Activated CD4-positive, alpha-beta T cell treated with anti-CD3 and anti-CD28 coated beads, Interleukin-2, amount 10 ng/mL, durations not matched to agents 24 days and 14 days (primary cell): ENCODE measurements around the gene PRUNE2. TPM values are rescaled to one million over a fixed set of nuclear protein-coding genes. Genes with fewer than 3 reads are reported as not detected.

ENCODE experiments used
- DNase-seq: peaks from one replicate; pipeline ENCODE4 v3.0.0; 2022
- H3K27ac Mint-ChIP-seq: one replicate; pipeline ENCODE4 v1.8.0; 2022; ENCODE audit warnings: mild to moderate bottlenecking, mixed read lengths
- H3K27me3 Mint-ChIP-seq: one replicate; pipeline ENCODE4 v1.8.0; 2022; ENCODE audit warnings: mixed read lengths
- H3K36me3 Mint-ChIP-seq: one replicate; pipeline ENCODE4 v1.8.0; 2022; ENCODE audit warnings: low read depth, mild to moderate bottlenecking, mixed read lengths
- H3K4me1 Mint-ChIP-seq: one replicate; pipeline ENCODE4 v1.8.0; 2021; ENCODE audit warnings: mixed read lengths
- H3K4me3 Mint-ChIP-seq: one replicate; pipeline ENCODE4 v1.8.0; 2022; ENCODE audit warnings: mild to moderate bottlenecking, moderate library complexity, mixed read lengths
- H3K9me3 Mint-ChIP-seq: one replicate; pipeline ENCODE4 v1.8.0; 2021; ENCODE audit warnings: mixed read lengths
- intact Hi-C: fragments of 100-400 bp; cut with micrococcal nuclease; formaldehyde crosslinking; loops from one replicate; pipeline ENCODE4 v1.15.1; 2023
- total RNA-seq: library from RNA; stranded (reverse); gene quantifications from 2 replicates; pipeline ENCODE4 v1.2.3, GENCODE V29; 2022

PRUNE2 gene
- total RNA-seq, 1 donor from 2014 or later = 0.40 TPM

DNA sequence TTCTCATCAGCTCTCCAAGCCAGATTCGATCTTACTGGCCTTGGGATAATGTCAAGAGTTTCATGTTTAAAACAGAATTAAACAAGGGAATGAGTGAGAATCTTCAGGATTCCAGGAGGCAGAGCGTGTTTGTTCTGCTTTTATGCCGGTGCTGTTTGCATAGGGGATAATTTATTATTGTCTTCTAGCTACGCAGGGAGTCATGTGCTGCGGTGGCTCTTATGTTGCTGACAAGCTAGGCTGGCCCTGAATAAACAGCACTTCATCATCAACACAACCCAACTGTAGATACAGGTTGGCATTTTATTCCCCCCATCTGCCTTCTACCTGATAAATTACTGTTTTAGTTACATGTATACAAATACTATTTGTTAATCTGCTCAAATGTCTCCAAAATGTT is 188.7 kb downstream of the PRUNE2 start:
- Mint-ChIP-seq H3K4me1 (no peaks in the 10 kb centered on the region), H3K27me3 (peaks cover 17% of the 10 kb centered on the region), H3K4me3 (no peak overlapping the region), H3K36me3 (no peaks in the 10 kb centered on the region), H3K9me3 (no peaks in the 10 kb centered on the region), H3K27ac (no peak overlapping the region)
- no peak for DNase-seq
- intact Hi-C loops = no loop called here

DNA sequence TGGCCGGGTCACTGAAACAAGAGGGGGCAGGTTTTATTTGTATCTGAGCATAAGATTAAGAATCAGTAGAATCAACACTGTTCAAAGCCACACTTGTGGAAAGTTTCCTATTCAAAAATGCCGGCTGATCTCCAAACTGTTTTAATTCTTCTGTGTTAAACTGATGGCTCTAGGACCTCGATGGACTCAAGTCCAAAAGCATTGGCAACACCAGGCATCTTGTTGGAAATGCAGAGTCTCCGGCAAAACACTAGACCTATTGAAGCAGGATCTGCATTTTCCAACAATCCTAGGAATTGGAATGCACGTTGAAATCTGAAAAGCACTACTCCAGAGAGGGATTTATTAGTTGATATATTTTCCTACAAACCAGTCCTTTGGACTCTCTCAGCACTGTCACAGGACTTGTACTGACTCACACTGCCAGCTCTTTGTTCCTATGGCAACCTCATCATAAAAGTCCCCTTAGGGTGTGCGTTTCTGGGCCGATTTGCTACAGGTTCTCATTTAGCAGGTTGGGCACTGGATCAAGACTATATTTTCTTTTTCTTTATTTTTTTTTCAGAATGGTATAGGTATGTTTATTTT is 189.7 kb downstream of the PRUNE2 start:
- no peaks in the 10 kb centered on the region for H3K9me3 Mint-ChIP-seq
- H3K36me3 Mint-ChIP-seq = no peaks in the 10 kb centered on the region
- no peak overlapping the region for H3K27ac Mint-ChIP-seq
- H3K27me3 Mint-ChIP-seq = peaks cover 17% of the 10 kb centered on the region
- intact Hi-C loops = no loop called here
- no peaks in the 10 kb centered on the region for H3K4me1 Mint-ChIP-seq
- DNase-seq = no peak
- H3K4me3 Mint-ChIP-seq = no peak overlapping the region

DNA sequence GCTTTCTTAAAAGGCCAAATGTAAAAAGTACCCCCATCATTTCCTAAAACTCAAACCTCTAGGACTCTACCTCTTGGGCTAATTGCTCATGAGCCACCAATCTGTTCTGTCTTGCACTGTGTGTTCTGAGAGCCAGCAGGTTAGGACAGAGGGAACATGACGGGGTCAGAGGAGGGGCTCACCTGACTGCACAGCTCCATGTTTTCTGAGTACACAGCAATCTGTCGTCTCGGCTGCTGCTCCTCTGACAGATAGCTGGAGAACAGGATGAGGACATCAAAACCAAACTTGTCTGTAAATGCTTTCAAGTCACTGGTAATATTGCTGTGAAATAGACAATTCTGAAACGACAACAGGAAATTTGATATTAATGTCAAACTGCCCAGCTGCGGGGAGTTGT is 192.5 kb downstream of the PRUNE2 start:
- no peaks in the 10 kb centered on the region for H3K36me3 Mint-ChIP-seq
- intact Hi-C loops = no loop called here
- H3K4me3 Mint-ChIP-seq = no peak overlapping the region

DNA sequence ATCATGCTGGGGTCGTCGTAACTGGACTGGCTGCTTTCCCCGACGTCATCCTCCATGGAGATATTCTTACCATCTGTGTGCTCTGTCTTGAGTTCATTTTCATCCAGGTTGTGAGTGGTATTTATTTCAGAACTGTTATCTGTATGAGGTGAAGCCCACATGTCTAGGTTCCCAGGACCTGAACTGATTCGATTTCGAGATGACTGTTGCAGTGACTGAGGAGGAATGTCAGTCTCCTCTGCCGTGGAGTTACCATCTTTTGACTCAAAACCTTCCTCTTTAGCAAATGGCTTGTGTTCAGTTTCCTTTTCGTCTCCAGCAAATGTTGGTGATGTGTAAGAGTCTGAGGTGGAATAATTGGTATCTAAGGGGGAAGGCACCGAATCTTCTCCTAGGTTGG is 196.9 kb downstream of the PRUNE2 start:
- Mint-ChIP-seq H3K4me1 (peaks cover 2% of the 10 kb centered on the region), H3K27ac (no peak overlapping the region), H3K4me3 (no peak overlapping the region), H3K36me3 (no peaks in the 10 kb centered on the region), H3K9me3 (no peaks in the 10 kb centered on the region), H3K27me3 (peaks cover 19% of the 10 kb centered on the region)
- intact Hi-C loops = loop anchor here (10.0 kb wide), 1 partner anchor 1444 kb away; no protein-coding TSS in a partner anchor
- no peak for DNase-seq

More for the DNA sequence above, 192.5 kb downstream of the PRUNE2 start:
- Mint-ChIP-seq H3K4me1 (no peaks in the 10 kb centered on the region), H3K27me3 (peaks cover 16% of the 10 kb centered on the region), H3K9me3 (no peaks in the 10 kb centered on the region), H3K27ac (no peak overlapping the region)
- no peak for DNase-seq

DNA sequence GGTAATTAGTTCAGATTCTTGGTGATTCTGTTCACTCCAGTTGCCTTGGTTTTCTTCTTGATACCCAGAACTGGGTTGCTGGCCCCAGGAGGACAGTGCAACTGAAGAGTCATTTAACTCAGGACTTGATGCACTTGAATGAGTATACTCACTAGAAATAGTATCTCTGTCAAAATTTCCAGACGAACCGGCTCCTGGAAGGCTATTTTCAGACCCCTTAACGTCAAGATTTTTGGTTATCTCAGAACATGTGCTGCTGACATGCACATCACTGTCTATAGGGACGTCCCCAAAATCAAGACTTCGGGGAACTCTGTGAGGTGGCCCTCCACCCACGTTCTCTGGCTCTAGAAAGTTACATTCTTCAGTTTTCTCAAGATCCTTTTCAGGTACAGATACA is 198.4 kb downstream of the PRUNE2 start:
- Mint-ChIP-seq H3K9me3 (no peaks in the 10 kb centered on the region), H3K4me3 (no peak overlapping the region), H3K27ac (no peak overlapping the region), H3K4me1 (peaks cover 2% of the 10 kb centered on the region), H3K27me3 (peaks cover 19% of the 10 kb centered on the region), H3K36me3 (no peaks in the 10 kb centered on the region)
- intact Hi-C loops = loop anchor here (10.0 kb wide), 1 partner anchor 1443 kb away; no protein-coding TSS in a partner anchor
- no peak for DNase-seq

DNA sequence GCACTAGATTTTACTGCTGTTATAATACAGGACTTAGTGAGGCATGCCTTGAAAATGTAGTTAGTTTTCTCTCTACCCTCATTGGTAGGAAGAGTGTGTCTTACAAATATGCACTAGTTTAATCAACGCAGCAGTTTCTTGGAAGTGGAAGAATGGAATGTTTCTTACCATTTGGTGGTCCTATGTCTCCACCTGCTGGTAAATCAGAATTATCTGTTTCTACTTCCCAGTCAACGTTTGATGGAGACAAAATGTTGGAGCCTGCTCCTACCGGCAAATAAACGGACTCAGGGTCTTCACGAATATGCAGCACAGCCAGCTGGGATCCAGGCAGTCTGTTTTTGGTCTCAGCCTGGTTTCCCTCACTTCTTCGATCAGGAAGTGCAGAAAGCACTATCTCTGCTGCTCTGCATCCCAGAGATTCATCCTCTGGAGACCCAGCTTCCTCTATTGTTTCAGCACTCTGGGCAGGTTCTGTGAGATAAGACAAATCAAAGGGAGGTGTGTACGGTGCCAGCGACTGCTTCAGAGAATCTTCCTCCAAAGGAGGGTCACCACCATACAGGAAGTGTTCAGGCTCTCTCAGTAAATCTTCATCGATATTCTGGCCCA is 201.2 kb downstream of the PRUNE2 start:
- no peak overlapping the region for H3K4me3 Mint-ChIP-seq
- no peak overlapping the region for H3K27ac Mint-ChIP-seq
- H3K36me3 Mint-ChIP-seq = no peaks in the 10 kb centered on the region
- H3K9me3 Mint-ChIP-seq = no peaks in the 10 kb centered on the region
- DNase-seq = peak; percentile 71
- intact Hi-C loops = loop anchor here (1.0 to 10.0 kb wide), 4 partner anchors 42 to 1440 kb away; no protein-coding TSS in a partner anchor
- peaks cover 32% of the 10 kb centered on the region for H3K27me3 Mint-ChIP-seq
- peaks cover 5% of the 10 kb centered on the region for H3K4me1 Mint-ChIP-seq

DNA sequence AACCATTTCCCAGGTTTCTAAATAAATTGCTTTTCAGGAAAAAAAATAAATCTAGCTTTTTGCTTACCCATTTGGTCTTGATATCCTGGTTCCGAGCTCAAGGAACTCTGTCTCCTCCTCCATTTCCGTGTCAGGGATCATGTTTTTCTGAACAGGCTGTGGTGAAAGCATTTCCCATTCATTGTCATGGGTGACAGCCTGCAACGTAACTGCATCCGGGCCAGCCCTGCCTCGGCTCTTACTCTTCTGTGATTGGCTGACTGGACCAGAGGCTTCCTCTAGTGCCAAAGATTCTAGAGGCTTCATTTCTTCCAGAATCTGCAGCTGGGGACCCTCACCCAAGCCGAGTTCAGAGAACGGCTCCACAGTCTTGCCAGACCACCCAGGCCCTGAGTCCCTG is 202.6 kb downstream of the PRUNE2 start:
- Mint-ChIP-seq H3K27ac (peak overlapping the region; percentile 29), H3K4me1 (peaks cover 5% of the 10 kb centered on the region), H3K9me3 (no peaks in the 10 kb centered on the region), H3K4me3 (peak overlapping the region; percentile 36), H3K36me3 (no peaks in the 10 kb centered on the region), H3K27me3 (peaks cover 34% of the 10 kb centered on the region)
- intact Hi-C loops = loop anchor here (10.0 kb wide), 1 partner anchor 1438 kb away; no protein-coding TSS in a partner anchor
- peak; percentile 68 for DNase-seq

DNA sequence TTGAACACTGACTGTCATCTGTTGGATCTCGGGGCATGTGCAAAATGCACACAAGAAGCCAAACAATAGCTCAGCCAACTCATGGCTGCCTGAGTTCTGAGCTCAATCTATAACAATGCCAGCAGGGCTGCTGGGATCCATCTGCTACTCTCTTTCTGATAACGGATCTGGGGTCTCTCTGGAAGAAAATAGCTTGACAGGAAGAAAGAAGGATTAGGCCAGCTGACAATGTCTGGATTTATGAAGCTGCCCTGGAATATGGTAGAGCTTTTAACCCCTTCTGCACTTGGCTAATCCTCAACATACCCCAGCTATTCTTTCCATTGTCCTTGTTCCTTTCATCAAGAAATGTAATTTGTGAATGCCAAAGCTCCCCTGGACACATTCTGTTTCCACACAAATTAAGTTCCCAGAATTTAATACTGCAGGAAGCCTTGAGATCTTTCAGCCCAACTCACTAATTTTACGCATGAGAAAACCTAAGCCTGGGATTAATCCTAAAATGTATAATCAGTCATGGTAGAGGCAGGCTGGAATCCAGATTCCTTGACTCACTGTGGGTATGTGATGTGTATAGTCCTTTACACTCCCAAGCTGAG is 204.4 kb downstream of the PRUNE2 start:
- H3K4me1 Mint-ChIP-seq = peaks cover 5% of the 10 kb centered on the region
- no peaks in the 10 kb centered on the region for H3K9me3 Mint-ChIP-seq
- no peak for DNase-seq
- peaks cover 35% of the 10 kb centered on the region for H3K27me3 Mint-ChIP-seq
- H3K4me3 Mint-ChIP-seq = no peak overlapping the region
- H3K27ac Mint-ChIP-seq = no peak overlapping the region
- no peaks in the 10 kb centered on the region for H3K36me3 Mint-ChIP-seq
- intact Hi-C loops = loop anchor here (10.0 kb wide), 1 partner anchor 1437 kb away; no protein-coding TSS in a partner anchor

DNA sequence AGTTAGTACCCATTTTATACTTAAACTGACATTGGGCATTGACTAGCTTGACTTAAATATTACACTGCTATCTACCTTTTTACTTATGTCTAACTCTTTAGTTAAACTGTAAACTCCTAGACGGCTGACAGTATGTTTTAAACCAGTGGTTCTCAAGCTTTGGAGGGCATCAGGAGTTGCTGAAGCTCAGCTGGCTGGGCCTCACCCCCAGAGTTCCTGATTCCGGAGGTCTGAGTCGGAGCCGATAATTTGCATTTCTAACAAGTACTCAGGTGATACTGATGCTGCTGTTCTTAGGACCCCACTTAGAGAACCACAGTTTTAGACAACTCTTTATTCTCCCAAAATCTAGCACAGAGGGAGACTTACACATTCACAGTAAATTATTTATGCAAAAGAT is 205.0 kb downstream of the PRUNE2 start:
- H3K4me1 Mint-ChIP-seq = peaks cover 5% of the 10 kb centered on the region

DNA sequence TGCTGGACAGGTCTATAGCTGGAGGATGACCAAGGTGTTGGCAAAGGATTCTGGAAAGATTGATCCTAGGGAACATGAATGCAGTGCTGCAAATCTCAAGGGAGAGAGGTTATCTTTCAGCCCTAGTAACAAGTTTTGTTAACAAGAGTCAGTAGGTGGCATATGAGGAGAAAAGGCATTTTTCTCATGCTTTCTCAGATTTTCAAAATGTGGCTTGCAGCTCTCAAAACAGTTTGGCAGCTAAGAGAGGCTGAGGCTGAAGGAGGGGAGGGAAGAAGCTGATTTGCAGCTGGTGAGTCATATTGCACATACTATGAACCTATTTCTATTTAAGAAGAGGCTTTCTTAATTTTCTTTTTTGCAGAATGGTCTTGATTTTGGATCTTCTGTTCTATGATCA is 205.9 kb downstream of the PRUNE2 start:
- Mint-ChIP-seq H3K27ac (no peak overlapping the region), H3K27me3 (peaks cover 35% of the 10 kb centered on the region), H3K4me3 (no peak overlapping the region), H3K9me3 (no peaks in the 10 kb centered on the region), H3K36me3 (no peaks in the 10 kb centered on the region), H3K4me1 (peaks cover 5% of the 10 kb centered on the region)
- no peak for DNase-seq
- intact Hi-C loops = loop anchor here (10.0 kb wide), 1 partner anchor 1435 kb away; no protein-coding TSS in a partner anchor

More for the DNA sequence above, 205.0 kb downstream of the PRUNE2 start:
- H3K36me3 Mint-ChIP-seq = no peaks in the 10 kb centered on the region
- DNase-seq = no peak
- H3K27ac Mint-ChIP-seq = no peak overlapping the region
- no peak overlapping the region for H3K4me3 Mint-ChIP-seq
- H3K27me3 Mint-ChIP-seq = peaks cover 33% of the 10 kb centered on the region
- H3K9me3 Mint-ChIP-seq = no peaks in the 10 kb centered on the region
- intact Hi-C loops = loop anchor here (10.0 kb wide), 1 partner anchor 1436 kb away; no protein-coding TSS in a partner anchor

DNA sequence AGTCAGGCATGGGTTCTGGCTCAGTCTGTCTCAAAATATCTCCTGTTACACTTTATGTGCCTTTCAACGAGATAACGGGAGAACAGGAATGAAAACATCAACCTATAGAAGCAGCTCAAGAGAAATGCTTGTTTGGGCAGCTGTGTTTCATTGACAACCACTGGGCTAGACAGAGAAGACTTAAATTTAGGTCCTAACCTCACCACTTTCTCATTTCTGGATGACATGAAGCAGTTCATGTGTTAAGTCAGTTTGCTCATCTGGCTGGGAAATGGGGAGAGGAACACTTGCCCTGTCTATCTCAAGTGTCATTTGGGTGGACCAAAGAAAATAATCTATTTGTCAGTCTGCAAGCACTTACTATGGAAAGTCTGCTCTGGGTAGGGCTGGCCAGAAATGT is 208.4 kb downstream of the PRUNE2 start:
- no peak for DNase-seq
- intact Hi-C loops = no loop called here
- H3K36me3 Mint-ChIP-seq = no peaks in the 10 kb centered on the region
- no peaks in the 10 kb centered on the region for H3K9me3 Mint-ChIP-seq
- H3K4me3 Mint-ChIP-seq = no peak overlapping the region
- peaks cover 3% of the 10 kb centered on the region for H3K4me1 Mint-ChIP-seq
- peaks cover 35% of the 10 kb centered on the region for H3K27me3 Mint-ChIP-seq
- no peak overlapping the region for H3K27ac Mint-ChIP-seq

DNA sequence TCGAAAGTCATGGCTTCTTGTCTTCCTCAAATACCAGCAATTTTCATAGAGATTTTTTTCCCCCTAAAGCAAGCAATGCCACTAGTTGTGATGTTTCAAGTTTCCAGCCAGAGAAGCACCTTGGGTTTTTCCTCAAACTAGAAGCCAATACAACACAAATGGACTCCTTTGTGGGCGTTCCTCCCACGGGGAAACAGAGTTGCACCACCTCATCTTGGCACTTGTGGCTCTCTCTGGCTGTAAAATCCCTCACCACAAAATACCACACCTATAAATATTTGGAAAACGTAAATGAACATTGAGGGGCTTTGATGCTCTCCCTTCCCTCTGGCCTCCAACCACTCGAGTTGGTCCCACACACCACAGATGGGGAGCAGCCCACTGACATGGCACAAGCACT is 208.8 kb downstream of the PRUNE2 start:
- no peaks in the 10 kb centered on the region for H3K36me3 Mint-ChIP-seq
- no peaks in the 10 kb centered on the region for H3K9me3 Mint-ChIP-seq
- no peak overlapping the region for H3K27ac Mint-ChIP-seq
- no peak overlapping the region for H3K4me3 Mint-ChIP-seq
- peaks cover 32% of the 10 kb centered on the region for H3K27me3 Mint-ChIP-seq
- intact Hi-C loops = no loop called here
- DNase-seq = no peak
- peaks cover 4% of the 10 kb centered on the region for H3K4me1 Mint-ChIP-seq

DNA sequence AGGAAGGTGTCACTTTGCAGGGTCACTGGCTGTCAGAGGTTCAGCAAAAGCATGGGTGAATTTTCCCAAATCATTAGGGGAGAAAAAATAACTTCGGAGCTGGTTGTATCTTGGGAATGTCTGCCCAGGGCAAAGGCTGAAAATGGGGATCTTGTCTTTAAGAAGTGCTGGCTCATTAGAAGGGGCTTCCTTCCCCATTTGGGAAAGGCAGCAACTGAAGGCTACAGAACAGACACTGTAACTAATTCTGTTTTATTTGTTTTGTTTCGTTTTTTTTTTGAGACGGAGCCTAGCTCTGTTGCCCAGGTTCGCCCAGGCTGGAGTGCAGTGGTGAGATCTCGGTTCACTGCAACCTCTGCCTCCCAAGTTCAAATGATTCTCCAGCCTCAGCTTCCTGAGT is 212.0 kb downstream of the PRUNE2 start:
- Mint-ChIP-seq H3K9me3 (no peaks in the 10 kb centered on the region), H3K4me3 (no peak overlapping the region), H3K4me1 (peaks cover 6% of the 10 kb centered on the region), H3K36me3 (no peaks in the 10 kb centered on the region), H3K27ac (no peak overlapping the region), H3K27me3 (peaks cover 34% of the 10 kb centered on the region)
- intact Hi-C loops = no loop called here
- no peak for DNase-seq

DNA sequence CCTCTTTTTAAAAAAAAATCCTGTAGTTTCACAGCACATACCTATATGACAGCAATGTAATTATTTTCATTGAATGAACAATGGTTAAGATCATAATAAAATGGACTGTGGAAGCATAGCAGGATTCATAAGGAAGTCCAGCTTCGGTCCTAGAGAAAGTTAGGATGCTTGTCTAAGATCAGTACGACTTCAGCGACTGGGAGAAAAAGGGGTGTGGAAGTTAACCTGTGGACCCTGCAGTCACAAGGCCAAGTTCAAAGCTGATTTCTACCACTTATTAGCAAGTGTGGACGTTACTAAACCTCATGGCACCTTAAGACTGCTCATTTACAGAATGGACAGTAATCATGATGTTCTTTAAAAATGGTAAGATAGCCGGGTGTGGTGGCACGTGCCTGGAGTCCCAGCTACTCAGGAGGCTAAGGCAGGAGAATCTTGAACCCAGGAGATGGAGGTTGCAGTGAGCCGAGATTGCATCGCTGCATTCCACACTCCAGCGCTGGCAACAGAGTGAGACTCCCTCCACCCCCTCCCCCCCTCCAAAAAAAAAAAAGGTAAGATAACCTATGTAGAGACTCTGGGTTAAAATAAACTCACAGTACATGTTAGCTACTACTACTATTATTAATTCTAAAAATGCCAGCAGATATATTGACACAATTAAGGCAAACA is 213.3 kb downstream of the PRUNE2 start:
- intact Hi-C loops = no loop called here
- no peak for DNase-seq
- peaks cover 16% of the 10 kb centered on the region for H3K4me1 Mint-ChIP-seq
- H3K27me3 Mint-ChIP-seq = peaks cover 35% of the 10 kb centered on the region
- no peak overlapping the region for H3K27ac Mint-ChIP-seq
- peak overlapping the region; percentile 55 for H3K4me3 Mint-ChIP-seq
- no peaks in the 10 kb centered on the region for H3K9me3 Mint-ChIP-seq
- H3K36me3 Mint-ChIP-seq = no peaks in the 10 kb centered on the region
